A673 (cell line): ENCODE results near the gene DIDO1.

Source experiments
- EZH2 ChIP-seq: fragments of 200-600 bp; sonication (generic); IDR thresholded peaks from 2 replicates; pipeline ENCODE4 v1.6.1; 2017; ENCODE audit warnings: borderline replicate concordance, low read depth, mild to moderate bottlenecking, mixed read lengths, antibody characterized with exemption, low read length; ENCODE audit not compliant: poor library complexity, severe bottlenecking
- TF ChIP-seq, protein P1 (sequence below): fragments of 300-800, 200-600 bp; sonication (generic); conservative IDR thresholded peaks from 2 replicates; pipeline ENCODE4 v1.5.1; 2017; ENCODE audit warnings: low read depth, mild to moderate bottlenecking, antibody characterized with exemption, low read length, moderate library complexity, mixed read lengths

GRCh38 chr20:62949962-62950361, 23.7 kb upstream of the DIDO1 start:
- TF ChIP-seq, protein P1, sequence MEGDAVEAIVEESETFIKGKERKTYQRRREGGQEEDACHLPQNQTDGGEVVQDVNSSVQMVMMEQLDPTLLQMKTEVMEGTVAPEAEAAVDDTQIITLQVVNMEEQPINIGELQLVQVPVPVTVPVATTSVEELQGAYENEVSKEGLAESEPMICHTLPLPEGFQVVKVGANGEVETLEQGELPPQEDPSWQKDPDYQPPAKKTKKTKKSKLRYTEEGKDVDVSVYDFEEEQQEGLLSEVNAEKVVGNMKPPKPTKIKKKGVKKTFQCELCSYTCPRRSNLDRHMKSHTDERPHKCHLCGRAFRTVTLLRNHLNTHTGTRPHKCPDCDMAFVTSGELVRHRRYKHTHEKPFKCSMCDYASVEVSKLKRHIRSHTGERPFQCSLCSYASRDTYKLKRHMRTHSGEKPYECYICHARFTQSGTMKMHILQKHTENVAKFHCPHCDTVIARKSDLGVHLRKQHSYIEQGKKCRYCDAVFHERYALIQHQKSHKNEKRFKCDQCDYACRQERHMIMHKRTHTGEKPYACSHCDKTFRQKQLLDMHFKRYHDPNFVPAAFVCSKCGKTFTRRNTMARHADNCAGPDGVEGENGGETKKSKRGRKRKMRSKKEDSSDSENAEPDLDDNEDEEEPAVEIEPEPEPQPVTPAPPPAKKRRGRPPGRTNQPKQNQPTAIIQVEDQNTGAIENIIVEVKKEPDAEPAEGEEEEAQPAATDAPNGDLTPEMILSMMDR: no peak
- TF ChIP-seq EZH2: no peak
